SW 1271 (cell line): ENCODE measurements around the gene XRCC2.
"Not testable (repeated sequence)": the region's sequence is repeated elsewhere in the genome, so short reads cannot be mapped to it uniquely, and the experiment has no call there.

Experiments
- DNase-seq, 2 experiments: peaks; one replicate each; lab custom pipeline; 2025; lab: John Stamatoyannopoulos, UW

The XRCC2 gene

DNA sequence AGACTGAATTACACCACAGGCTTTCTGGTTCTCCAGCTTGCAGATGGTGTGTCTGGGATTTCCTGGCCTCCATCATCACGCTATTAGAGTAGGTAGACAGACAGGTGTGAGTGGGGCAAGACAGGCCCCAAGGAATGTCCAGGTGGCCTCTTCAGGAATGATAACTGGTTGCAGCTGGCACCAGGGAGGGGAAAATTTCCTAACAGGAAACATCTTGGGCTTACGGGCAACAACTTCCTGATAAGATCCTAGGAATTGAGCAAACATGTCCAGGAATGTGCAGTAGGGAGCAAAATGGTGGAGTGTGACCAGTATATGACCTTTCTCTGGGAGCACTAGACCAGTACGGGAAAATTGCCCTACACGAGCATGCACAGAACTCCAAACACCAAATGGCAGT is 11.3 kb downstream of the XRCC2 start:
- DNase-seq: no peak

- no peak for DNase-seq
Observed at GRCh38 chr7:152663931-152664330, 12.0 kb downstream of the XRCC2 start.

- DNase-seq: no peak
Observed at GRCh38 chr7:152663148-152663740, 12.7 kb downstream of the XRCC2 start.

GRCh38 chr7:152661479-152661878 is 14.5 kb downstream of the XRCC2 start:
- no peak for DNase-seq

GRCh38 chr7:152660021-152660420 is 15.9 kb downstream of the XRCC2 start:
- no peak for DNase-seq

- no peak for DNase-seq
Observed at GRCh38 chr7:152654971-152655370, 21.0 kb downstream of the XRCC2 start.

- no peak for DNase-seq
Observed at GRCh38 chr7:152649220-152649619, 26.7 kb downstream of the XRCC2 start.

DNA sequence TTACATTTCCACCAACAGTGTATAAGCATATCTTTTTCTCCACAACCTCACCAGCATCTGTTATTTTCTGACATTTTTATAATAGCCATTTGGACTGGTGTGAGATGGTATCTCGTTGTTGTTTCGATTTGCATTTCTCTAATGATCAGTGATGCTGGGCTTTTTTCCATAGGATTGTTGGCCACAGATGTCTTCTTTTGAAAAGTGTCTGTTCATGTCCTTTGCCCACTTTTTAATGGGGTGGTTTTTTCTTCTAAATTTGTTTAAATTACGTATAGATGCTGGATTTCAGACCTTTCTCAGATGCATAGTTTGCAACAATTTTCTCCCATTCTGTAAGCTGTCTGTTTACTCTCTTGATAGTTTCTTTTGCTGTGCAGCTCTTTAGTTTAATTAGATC is 28.9 kb downstream of the XRCC2 start:
- no peak for DNase-seq

GRCh38 chr7:152646579-152646978 is 29.4 kb downstream of the XRCC2 start:
- not testable (repeated sequence) for DNase-seq

DNA sequence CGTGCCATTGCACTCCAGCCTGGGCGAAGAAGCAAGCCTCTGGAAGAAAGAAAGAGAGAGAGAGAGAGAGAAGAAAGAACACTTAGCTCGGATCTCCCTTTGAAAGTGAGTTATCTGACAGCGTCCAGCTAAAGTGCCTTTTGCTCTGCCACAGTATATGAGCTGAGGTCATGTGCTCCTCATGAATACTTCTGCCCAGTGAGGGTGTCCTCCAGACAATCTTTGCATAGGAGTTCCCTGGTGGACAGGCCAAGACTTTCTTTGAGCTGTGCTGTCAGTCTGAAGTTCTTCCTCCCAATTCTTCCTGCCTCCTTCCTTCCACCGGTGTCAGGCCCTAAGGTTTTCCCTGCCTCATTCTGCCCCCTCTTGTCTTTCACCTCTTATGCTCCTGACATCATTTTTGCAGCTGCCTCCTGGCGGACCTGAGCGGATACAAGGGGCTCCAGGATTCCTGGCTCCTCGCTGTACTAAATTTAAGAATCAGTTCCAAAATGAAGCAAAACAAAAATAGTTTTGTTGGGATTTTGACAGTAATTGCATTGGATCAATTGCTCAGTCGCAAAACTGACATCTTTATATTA is 31.9 kb downstream of the XRCC2 start:
- DNase-seq: no peak

DNA sequence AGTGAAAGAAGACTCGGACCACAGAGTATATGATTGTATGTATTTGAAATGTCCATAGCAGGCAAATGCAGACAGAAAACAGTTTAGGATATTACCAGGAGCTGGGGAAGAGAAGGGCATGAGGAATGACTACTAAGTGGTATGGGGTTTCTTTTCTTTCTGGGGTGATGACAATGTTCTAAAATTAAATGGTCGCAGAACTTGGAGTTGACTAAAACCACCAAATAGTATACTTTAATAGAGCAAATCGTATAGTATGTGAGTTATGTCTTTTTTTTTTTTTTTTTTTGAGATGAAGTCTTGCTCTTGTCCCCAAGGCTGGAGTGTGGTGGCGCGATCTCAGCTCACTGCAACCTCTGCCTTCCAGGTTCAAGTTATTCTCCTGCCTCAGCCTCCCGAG is 34.6 kb downstream of the XRCC2 start:
- no peak for DNase-seq

DNA sequence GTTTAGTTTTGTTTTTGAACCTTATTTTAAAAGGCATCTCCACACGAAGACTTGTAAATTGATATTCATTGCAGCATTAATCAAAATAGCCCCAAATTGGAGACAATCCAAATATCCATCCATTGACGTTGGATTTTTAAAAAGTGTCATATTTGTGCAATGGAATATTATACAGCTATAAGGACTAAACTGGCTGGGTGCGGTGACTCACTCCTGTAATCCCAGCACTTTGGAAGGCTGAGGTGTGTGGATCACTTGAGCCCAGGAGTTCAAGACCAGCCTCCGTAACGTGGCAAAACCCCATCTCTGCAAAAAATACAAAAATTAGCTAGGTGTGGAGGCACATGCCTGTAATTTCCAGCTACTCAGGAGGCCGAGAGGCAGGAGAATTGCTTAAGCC is 35.1 kb downstream of the XRCC2 start:
- no peak for DNase-seq

GRCh38 chr7:152637920-152638580 is 37.9 kb downstream of the XRCC2 start:
- no peak for DNase-seq

GRCh38 chr7:152637161-152637560 is 38.8 kb downstream of the XRCC2 start:
- no peak for DNase-seq

- no peak for DNase-seq
Observed at GRCh38 chr7:152636441-152636840, 39.5 kb downstream of the XRCC2 start.

GRCh38 chr7:152633504-152633903 is 42.4 kb downstream of the XRCC2 start:
- DNase-seq: no peak

DNA sequence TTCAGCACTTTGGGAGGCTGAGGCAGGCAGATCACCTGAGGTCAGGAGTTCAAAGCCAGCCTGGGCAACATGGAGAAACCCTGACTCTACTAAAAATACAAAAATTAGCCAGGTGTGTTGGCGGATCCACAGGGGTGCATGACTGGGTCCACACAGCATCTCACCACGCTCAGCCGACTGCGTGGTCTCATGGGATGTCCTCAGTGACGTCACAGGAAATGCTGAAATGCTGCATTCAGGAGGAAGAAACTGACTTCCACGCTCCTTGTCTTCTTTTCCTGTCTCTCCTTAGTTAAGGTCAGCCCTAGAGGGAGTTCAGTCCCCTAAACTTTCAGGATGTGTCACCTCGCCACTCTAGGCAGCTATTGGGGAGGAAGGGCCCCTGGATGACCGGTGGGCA is 42.9 kb downstream of the XRCC2 start:
- DNase-seq: no peak

DNA sequence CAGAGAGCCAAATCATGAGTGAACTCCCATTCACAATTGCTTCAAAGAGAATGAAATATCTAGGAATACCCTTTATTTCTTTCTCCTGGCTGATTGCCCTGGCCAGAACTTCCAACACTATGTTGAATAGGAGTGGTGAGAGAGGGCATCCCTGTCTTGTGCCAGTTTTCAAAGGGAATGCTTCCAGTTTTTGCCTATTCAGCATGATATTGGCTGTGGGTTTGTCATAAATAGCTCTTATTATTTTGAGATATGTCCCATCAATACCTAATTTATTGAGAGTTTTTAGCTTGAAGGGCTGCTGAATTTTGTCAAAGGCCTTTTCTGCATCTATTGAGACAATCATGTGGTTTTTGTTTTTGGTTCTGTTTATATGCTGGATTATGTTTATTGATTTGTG is 47.2 kb downstream of the XRCC2 start:
- not testable (repeated sequence) for DNase-seq

DNA sequence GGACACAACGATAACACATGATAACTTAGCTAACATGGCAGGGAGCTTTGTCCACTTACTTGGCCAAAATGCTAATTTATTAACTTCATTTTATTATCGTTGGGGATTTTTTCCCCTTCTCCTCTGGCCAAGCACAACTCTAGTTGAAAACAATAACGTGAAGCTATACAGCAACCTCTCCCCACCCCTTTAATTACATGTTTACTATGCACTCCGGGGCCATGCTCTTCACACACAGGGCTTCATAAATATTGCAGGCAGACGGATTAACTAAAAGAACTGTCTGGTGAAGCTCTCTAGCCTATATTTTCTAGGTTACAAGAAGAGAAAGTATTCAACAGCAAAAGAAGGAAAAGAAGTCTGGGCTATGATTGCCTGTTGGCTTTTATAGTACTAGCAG is 51.7 kb downstream of the XRCC2 start:
- no peak for DNase-seq

- DNase-seq: no peak
Observed at GRCh38 chr7:152621426-152621825, 54.5 kb downstream of the XRCC2 start.

- DNase-seq: no peak
Observed at GRCh38 chr7:152619027-152619739, 56.8 kb downstream of the XRCC2 start.

DNA sequence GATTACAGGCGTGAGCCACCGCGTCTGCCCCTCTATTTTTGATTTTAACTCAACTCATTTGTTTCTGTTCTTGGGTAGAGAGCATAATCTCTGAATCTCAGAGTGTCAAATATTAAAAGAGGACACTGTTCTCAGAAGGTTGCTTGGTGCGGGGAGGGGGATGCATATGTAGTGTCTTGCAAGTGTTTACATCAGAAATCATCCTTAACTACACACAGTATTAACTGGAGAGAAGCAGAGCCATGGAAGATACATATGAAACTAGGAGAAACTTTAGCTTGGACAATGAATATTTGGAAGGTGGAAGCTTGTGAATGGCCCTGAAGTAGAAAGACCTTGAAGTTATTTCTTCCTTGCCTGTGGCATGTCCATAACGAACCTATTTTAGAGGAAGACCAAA is 57.5 kb downstream of the XRCC2 start:
- no peak for DNase-seq

GRCh38 chr7:152617056-152617455 is 58.9 kb downstream of the XRCC2 start:
- no peak for DNase-seq
